Endothelial cell of umbilical vein (primary cell): ENCODE results near the gene HDAC9.

Experiments used
- EZH2 ChIP-seq: IDR thresholded peaks from 2 replicates; pipeline ENCODE4 v1.6.1; 2012; ENCODE audit warnings: borderline replicate concordance, low read depth, mild to moderate bottlenecking, moderate library complexity, low read length, inconsistent platforms; ENCODE audit not compliant: severe bottlenecking
- GATA2 ChIP-seq: IDR thresholded peaks from 2 replicates; pipeline ENCODE4 v1.7.0; 2011; ENCODE audit warnings: low read depth, mild to moderate bottlenecking, moderate library complexity, mixed read lengths, low read length; ENCODE audit not compliant: insufficient read length, insufficient read depth
- JUN ChIP-seq: IDR thresholded peaks from 2 replicates; pipeline ENCODE4 v1.6.1; 2011; ENCODE audit warnings: borderline replicate concordance, low read depth; ENCODE audit not compliant: insufficient read length, insufficient read depth
- MYC ChIP-seq: IDR thresholded peaks from one replicate; pipeline ENCODE4 v1.6.1; 2011; ENCODE audit warnings: mild to moderate bottlenecking, low read depth, low read length
- POLR2A ChIP-seq: IDR thresholded peaks from 2 replicates; pipeline ENCODE4 v1.6.1; 2012; ENCODE audit warnings: low read depth, mild to moderate bottlenecking, control low read depth, low read length
- POLR2AphosphoS5 ChIP-seq: IDR thresholded peaks from 2 replicates; pipeline ENCODE4 v1.6.1; 2012; ENCODE audit warnings: low read depth, mild to moderate bottlenecking, control low read depth, low read length, moderate library complexity; ENCODE audit not compliant: insufficient read depth
- TF ChIP-seq, protein P1 (sequence below), 2 donors: IDR thresholded peaks; 1 replicate in 1 of 2; 2 replicates in 1 of 2; pipeline ENCODE4 v1.5.1; 2011; ENCODE audit warnings: low read length in 2 of 2, mild to moderate bottlenecking in 2 of 2, moderate library complexity in 2 of 2, control low read depth in 1 of 2, inconsistent platforms in 1 of 2, low read depth in 1 of 2; ENCODE audit not compliant: insufficient read depth in 1 of 2; ENCODE audit errors: extremely low read depth in 1 of 2
- TF ChIP-seq, protein P2 (sequence below): IDR thresholded peaks from 2 replicates; pipeline ENCODE4 v1.6.1; 2011; ENCODE audit not compliant: insufficient read depth, insufficient read length

DNA sequence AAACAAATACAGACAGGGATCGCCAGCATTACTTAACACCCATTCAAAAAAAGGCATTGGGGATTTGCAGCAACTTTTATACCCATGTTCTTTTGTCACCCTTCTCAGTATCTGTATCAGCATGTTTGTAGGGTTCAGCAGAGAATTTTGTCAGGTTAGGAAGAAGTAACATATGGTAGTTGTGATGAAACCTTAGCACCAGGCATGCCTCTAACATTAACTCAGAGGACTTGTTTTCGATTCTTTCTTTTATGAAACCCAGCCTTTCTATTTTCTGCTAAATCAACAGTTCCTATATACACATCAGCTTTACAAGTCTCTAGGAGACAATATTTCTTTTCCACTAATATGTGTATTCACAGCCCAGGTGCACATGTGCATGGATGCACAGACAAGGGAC lies 22.4 kb upstream of the HDAC9 start:
- no peak for TF ChIP-seq POLR2A
- TF ChIP-seq EZH2 = no peak
- TF ChIP-seq, protein P1, sequence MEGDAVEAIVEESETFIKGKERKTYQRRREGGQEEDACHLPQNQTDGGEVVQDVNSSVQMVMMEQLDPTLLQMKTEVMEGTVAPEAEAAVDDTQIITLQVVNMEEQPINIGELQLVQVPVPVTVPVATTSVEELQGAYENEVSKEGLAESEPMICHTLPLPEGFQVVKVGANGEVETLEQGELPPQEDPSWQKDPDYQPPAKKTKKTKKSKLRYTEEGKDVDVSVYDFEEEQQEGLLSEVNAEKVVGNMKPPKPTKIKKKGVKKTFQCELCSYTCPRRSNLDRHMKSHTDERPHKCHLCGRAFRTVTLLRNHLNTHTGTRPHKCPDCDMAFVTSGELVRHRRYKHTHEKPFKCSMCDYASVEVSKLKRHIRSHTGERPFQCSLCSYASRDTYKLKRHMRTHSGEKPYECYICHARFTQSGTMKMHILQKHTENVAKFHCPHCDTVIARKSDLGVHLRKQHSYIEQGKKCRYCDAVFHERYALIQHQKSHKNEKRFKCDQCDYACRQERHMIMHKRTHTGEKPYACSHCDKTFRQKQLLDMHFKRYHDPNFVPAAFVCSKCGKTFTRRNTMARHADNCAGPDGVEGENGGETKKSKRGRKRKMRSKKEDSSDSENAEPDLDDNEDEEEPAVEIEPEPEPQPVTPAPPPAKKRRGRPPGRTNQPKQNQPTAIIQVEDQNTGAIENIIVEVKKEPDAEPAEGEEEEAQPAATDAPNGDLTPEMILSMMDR (IDR thresholded peaks at IDR 0.05; ENCODE audit: extremely low read depth in 1 of 2, insufficient read depth in 1 of 2, low read depth in 1 of 2, low read length in 2 of 2) = no peak
- TF ChIP-seq MYC = no peak
- TF ChIP-seq POLR2AphosphoS5 = no peak
- TF ChIP-seq, protein P2, sequence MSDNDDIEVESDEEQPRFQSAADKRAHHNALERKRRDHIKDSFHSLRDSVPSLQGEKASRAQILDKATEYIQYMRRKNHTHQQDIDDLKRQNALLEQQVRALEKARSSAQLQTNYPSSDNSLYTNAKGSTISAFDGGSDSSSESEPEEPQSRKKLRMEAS = no peak
- TF ChIP-seq JUN = no peak
- no peak for TF ChIP-seq GATA2
